Liver (tissue), 10 donors: Measurements from ENCODE around the gene SLC1A5. TPM values are rescaled to one million over a fixed set of nuclear protein-coding genes. Genes with fewer than 3 reads are reported as not detected.

ENCODE experiments used
- DNase-seq: peaks from one replicate; pipeline ENCODE4 v3.0.0-alpha.2; 2017; ENCODE audit warnings: low spot score
- H3K27ac ChIP-seq, 2 donors: one replicate each; pipeline ENCODE4 v1.7.0; 2013; ENCODE audit warnings: inconsistent platforms in 2 of 2, low read length in 2 of 2, control low read depth in 1 of 2, low read depth in 1 of 2, mild to moderate bottlenecking in 1 of 2
- H3K27me3 ChIP-seq, 4 donors: one replicate each; pipeline versions ENCODE4 v1.6.1 to v1.7.0; 2013; ENCODE audit warnings: low read length in 3 of 4, inconsistent platforms in 1 of 4, mild to moderate bottlenecking in 1 of 4, moderate library complexity in 1 of 4; ENCODE audit not compliant: control insufficient read depth in 4 of 4, insufficient read depth in 4 of 4
- H3K36me3 ChIP-seq, 4 donors: one replicate each; pipeline versions ENCODE4 v1.6.1 to v1.7.0; 2013; ENCODE audit warnings: low read length in 3 of 4, mild to moderate bottlenecking in 3 of 4, low read depth in 1 of 4, moderate library complexity in 1 of 4; ENCODE audit not compliant: control insufficient read depth in 4 of 4, insufficient read depth in 3 of 4
- H3K4me1 ChIP-seq, 4 donors: one replicate each; pipeline versions ENCODE4 v1.6.1 to v1.7.0; 2013; ENCODE audit warnings: low read length in 3 of 4, mild to moderate bottlenecking in 3 of 4, moderate library complexity in 1 of 4; ENCODE audit not compliant: control insufficient read depth in 4 of 4, insufficient read depth in 4 of 4
- H3K4me3 ChIP-seq, 3 donors: one replicate each; pipeline versions ENCODE4 v1.6.1 to v1.7.0; 2013; ENCODE audit warnings: low read length in 3 of 3, control low read depth in 1 of 3, low read depth in 1 of 3, mild to moderate bottlenecking in 1 of 3
- H3K9ac ChIP-seq, 2 donors: one replicate each; pipeline ENCODE4 v1.7.0; 2013; ENCODE audit warnings: low read length in 2 of 2, mild to moderate bottlenecking in 2 of 2, moderate library complexity in 2 of 2, control low read depth in 1 of 2, low read depth in 1 of 2
- H3K9me3 ChIP-seq, 4 donors: one replicate each; pipeline versions ENCODE4 v1.6.1 to v1.7.0; 2013; ENCODE audit warnings: low read length in 3 of 4; ENCODE audit not compliant: control insufficient read depth in 4 of 4
- CTCF ChIP-seq: fragments of 150-350 bp; IDR thresholded peaks from 2 replicates; pipeline ENCODE4 v1.5.1; 2017; ENCODE audit warnings: improper control_type of control experiment, low read depth, low read length; ENCODE audit not compliant: missing input control
- FOXA1 ChIP-seq: IDR thresholded peaks from 2 replicates; pipeline ENCODE4 v1.6.1; 2016; ENCODE audit warnings: antibody characterized with exemption
- GABPA ChIP-seq, 2 donors: IDR thresholded peaks in 1 of 2; conservative IDR thresholded peaks in 1 of 2; 2 replicates each; pipeline ENCODE4 v1.6.1; 2016; ENCODE audit warnings: antibody characterized with exemption in 2 of 2, mild to moderate bottlenecking in 1 of 2, moderate library complexity in 1 of 2
- HNF4A ChIP-seq, 2 donors: conservative IDR thresholded peaks; 2 replicates each; pipeline ENCODE4 v1.6.1; 2016; ENCODE audit warnings: antibody characterized with exemption in 2 of 2, mild to moderate bottlenecking in 2 of 2
- HNF4G ChIP-seq: IDR thresholded peaks from 2 replicates; pipeline ENCODE4 v1.6.1; 2016; ENCODE audit warnings: antibody characterized with exemption
- NR2F2 ChIP-seq: IDR thresholded peaks from 2 replicates; pipeline ENCODE4 v1.6.1; 2016; ENCODE audit warnings: antibody characterized with exemption
- RXRA ChIP-seq, 2 donors: IDR thresholded peaks; 2 replicates each; pipeline ENCODE4 v1.6.1; 2017 to 2018; ENCODE audit warnings: antibody characterized with exemption in 2 of 2, mild to moderate bottlenecking in 1 of 2
- SP1 ChIP-seq: IDR thresholded peaks from 2 replicates; pipeline ENCODE4 v1.6.1; 2018; ENCODE audit warnings: antibody characterized with exemption, mild to moderate bottlenecking
- TAF1 ChIP-seq: conservative IDR thresholded peaks from 2 replicates; pipeline ENCODE4 v1.6.1; 2016; ENCODE audit warnings: antibody characterized with exemption, mild to moderate bottlenecking
- YY1 ChIP-seq: IDR thresholded peaks from 2 replicates; pipeline ENCODE4 v1.6.1; 2016; ENCODE audit warnings: antibody characterized with exemption, mild to moderate bottlenecking
- WGBS: extraction: QIAGEN DNeasy Blood & Tissue Kit; methylation state at CpG from one replicate; pipeline ENCODE4 v1.1.7; 2013; 5-methylcytosine and 5-hydroxymethylcytosine counted together
- polyA plus RNA-seq, 2 donors: library from polyadenylated mRNA; stranded (reverse) in 1 of 2; unstranded in 1 of 2; fragments of 200-250 nt in 1 of 2; fragments of >200 nt in 1 of 2; fragmentation: Nextera tagmentation in 1 of 2; extraction: Ambion mirVana in 1 of 2; gene quantifications; one replicate each; pipeline versions ENCODE4 v1.2.1 to v1.2.3, GENCODE V29; 2013 to 2015
- small RNA-seq: library from RNA; depleted of rRNA; stranded (forward); fragments of <200 nt; gene quantifications from one replicate; pipeline ENCODE3, GENCODE V24; 2014
- total RNA-seq, 2 donors: library from RNA; depleted of rRNA; stranded (reverse); fragments of >200 nt; gene quantifications; one replicate each; pipeline ENCODE4 v1.2.3, GENCODE V29; 2014
- TF ChIP-seq, protein P1 (sequence below): IDR thresholded peaks from 2 replicates; pipeline ENCODE4 v1.6.1; 2016; ENCODE audit warnings: antibody characterized with exemption, mild to moderate bottlenecking
- TF ChIP-seq, protein P2 (sequence below): IDR thresholded peaks from 2 replicates; pipeline ENCODE4 v1.6.1; 2016; ENCODE audit warnings: antibody characterized with exemption
- TF ChIP-seq, protein P3 (sequence below): IDR thresholded peaks from 2 replicates; pipeline ENCODE4 v1.6.1; 2016; ENCODE audit warnings: antibody characterized with exemption
- donor health status: healthy.
- donor health status: healthy.
- donor health status: healthy.
- donor health status: healthy.
- donor health status: healthy.

SLC1A5 gene
- total and polyA plus RNA-seq, 4 donors = 1.5 to 90.8 (median 6.1) TPM

DNA sequence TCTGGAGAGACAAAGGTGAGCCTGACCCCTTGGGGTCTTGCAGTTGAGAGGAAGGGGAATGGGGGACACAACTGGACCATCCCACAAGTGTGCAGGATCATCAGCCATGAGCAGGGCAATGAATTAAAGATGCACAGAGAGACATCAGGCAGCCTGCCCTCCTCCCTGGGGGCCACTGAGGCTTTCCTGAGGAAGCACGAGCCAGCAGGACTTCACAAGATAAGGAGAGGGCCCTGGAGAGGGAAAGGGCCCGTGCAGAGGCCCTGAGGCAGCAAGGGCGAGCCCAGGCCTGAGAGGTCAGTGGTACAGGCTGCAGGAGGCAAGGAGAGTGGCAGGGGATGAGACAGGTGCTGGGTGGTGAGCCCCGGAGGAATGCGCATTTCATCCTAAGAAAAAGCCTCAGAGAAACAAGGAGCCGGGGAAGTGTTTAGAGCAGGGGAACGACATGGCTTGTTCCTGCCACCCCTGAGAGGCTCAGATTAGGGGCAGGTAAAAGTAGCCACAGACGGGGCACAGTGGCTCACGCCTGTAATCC, 62.5 kb downstream of the SLC1A5 start:
- H3K4me1 ChIP-seq = peaks cover 0 to 14% (median 4%) of the 10 kb centered on the region in 4 donors
- H3K9ac ChIP-seq = no peak overlapping the region
- no peaks in the 10 kb centered on the region for H3K27me3 ChIP-seq
- H3K27ac ChIP-seq = no peak overlapping the region
- WGBS = 79% methylated on average over 9 of the region's 9 CpGs
- no peak for DNase-seq
- no peak overlapping the region for H3K4me3 ChIP-seq
- TF ChIP-seq GABPA (IDR thresholded peaks at IDR 0.05 in 1 of 2, conservative IDR thresholded peaks at IDR 0.05 in 1 of 2) = no peak
- TF ChIP-seq, protein P1, sequence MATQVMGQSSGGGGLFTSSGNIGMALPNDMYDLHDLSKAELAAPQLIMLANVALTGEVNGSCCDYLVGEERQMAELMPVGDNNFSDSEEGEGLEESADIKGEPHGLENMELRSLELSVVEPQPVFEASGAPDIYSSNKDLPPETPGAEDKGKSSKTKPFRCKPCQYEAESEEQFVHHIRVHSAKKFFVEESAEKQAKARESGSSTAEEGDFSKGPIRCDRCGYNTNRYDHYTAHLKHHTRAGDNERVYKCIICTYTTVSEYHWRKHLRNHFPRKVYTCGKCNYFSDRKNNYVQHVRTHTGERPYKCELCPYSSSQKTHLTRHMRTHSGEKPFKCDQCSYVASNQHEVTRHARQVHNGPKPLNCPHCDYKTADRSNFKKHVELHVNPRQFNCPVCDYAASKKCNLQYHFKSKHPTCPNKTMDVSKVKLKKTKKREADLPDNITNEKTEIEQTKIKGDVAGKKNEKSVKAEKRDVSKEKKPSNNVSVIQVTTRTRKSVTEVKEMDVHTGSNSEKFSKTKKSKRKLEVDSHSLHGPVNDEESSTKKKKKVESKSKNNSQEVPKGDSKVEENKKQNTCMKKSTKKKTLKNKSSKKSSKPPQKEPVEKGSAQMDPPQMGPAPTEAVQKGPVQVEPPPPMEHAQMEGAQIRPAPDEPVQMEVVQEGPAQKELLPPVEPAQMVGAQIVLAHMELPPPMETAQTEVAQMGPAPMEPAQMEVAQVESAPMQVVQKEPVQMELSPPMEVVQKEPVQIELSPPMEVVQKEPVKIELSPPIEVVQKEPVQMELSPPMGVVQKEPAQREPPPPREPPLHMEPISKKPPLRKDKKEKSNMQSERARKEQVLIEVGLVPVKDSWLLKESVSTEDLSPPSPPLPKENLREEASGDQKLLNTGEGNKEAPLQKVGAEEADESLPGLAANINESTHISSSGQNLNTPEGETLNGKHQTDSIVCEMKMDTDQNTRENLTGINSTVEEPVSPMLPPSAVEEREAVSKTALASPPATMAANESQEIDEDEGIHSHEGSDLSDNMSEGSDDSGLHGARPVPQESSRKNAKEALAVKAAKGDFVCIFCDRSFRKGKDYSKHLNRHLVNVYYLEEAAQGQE = no peak
- peak; percentile 42 for TF ChIP-seq NR2F2
- TF ChIP-seq, protein P2, sequence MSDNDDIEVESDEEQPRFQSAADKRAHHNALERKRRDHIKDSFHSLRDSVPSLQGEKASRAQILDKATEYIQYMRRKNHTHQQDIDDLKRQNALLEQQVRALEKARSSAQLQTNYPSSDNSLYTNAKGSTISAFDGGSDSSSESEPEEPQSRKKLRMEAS = no peak
- TF ChIP-seq FOXA1 = no peak
- TF ChIP-seq HNF4A (conservative IDR thresholded peaks at IDR 0.05) = no peak
- no peaks in the 10 kb centered on the region for H3K9me3 ChIP-seq
- peaks cover 16 to 83% (median 42%) of the 10 kb centered on the region in 4 donors for H3K36me3 ChIP-seq

DNA sequence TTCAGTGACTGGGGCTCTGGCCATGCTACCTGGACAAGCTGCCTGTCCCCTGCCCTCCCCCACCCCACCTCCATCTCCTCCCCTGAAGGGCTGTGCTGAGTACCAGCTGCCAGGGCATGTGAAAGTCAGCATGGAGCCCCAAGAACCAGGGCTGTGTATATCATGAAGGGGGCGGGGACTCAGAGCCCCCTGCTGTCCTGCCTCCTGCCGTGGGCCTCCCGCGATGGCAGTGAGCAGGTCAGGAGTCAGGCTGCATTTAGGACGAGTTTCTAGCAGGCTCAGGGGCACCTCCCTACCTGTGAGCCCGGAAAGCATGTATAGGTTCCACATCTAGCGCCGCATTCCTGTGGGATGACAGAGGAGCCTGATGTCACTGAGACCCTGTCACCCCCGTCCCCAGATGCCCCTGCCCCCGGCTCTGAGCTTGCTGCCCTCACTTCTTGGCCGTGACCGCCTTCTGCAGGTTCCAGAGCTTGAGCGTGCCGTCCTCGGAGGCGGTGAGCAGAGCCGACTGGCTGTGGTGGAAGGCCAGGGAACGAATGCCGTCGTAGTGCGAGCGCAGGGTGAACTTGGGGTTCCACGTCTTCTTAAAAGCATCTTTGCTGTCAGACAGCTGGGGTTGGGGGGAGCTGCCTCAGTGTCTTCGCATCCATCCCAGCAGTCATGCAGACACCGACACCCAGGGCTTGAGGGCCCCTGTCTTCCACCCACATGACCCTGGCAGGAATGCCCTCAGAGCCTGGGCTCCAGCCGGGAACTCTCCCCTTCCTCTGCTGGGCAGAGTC, 63.2 kb downstream of the SLC1A5 start:
- no peak overlapping the region for H3K9ac ChIP-seq
- no peak overlapping the region for H3K4me3 ChIP-seq
- TF ChIP-seq RXRA (IDR thresholded peaks at IDR 0.05) (no peak), HNF4A (conservative IDR thresholded peaks at IDR 0.05) (no peak), YY1 (no peak), HNF4G (no peak), FOXA1 (no peak), TAF1 (no peak), CTCF (no peak), SP1 (no peak)
- TF ChIP-seq, protein P3, sequence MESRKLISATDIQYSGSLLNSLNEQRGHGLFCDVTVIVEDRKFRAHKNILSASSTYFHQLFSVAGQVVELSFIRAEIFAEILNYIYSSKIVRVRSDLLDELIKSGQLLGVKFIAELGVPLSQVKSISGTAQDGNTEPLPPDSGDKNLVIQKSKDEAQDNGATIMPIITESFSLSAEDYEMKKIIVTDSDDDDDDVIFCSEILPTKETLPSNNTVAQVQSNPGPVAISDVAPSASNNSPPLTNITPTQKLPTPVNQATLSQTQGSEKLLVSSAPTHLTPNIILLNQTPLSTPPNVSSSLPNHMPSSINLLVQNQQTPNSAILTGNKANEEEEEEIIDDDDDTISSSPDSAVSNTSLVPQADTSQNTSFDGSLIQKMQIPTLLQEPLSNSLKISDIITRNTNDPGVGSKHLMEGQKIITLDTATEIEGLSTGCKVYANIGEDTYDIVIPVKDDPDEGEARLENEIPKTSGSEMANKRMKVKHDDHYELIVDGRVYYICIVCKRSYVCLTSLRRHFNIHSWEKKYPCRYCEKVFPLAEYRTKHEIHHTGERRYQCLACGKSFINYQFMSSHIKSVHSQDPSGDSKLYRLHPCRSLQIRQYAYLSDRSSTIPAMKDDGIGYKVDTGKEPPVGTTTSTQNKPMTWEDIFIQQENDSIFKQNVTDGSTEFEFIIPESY = no peak
- TF ChIP-seq, protein P2 = no peak
- DNase-seq = no peak
- peaks cover 14 to 85% (median 41%) of the 10 kb centered on the region in 4 donors for H3K36me3 ChIP-seq
- no peak overlapping the region for H3K27ac ChIP-seq
- no peaks in the 10 kb centered on the region for H3K27me3 ChIP-seq
- H3K4me1 ChIP-seq = peaks cover 0 to 9% (median 2%) of the 10 kb centered on the region in 4 donors
- H3K9me3 ChIP-seq = no peaks in the 10 kb centered on the region
- WGBS = 94% methylated on average over 26 of the region's 26 CpGs

Small RNA genes within 50 kb of the gene (small RNA-seq; reads per million reads assigned to genes)
- gene AC008622.3 (not detected), gene HNRNPMP2 (not detected), gene RF00019 (not detected)

Other genes starting within 250 kb of the SLC1A5 start
- gene CALM3, start 187.3 kb downstream of the SLC1A5 start, total RNA-seq = 100 to 1,000 TPM in 1 of 2 donors, 10 to 100 TPM in 1; 73.3 to 112 TPM
- 10 to 100 TPM; 51.4 to 90.0 TPM for gene CALM3, start 187.3 kb downstream of the SLC1A5 start, polyA plus RNA-seq
- gene PTGIR, start 163.5 kb downstream of the SLC1A5 start, total RNA-seq = 1 to 10 TPM; 1.4 to 2.8 TPM
- 1 to 10 TPM; 2.9 to 5.9 TPM for gene PTGIR, start 163.5 kb downstream of the SLC1A5 start, polyA plus RNA-seq
- gene GNG8, start 152.4 kb downstream of the SLC1A5 start, total RNA-seq = not detected
- not detected for gene GNG8, start 152.4 kb downstream of the SLC1A5 start, polyA plus RNA-seq
- 1 to 10 TPM; 1.0 to 1.1 TPM for gene DACT3, start 127.4 kb downstream of the SLC1A5 start, total RNA-seq
- 1 to 10 TPM in 1 of 2 donors, under 1 TPM in 1; 0.32 to 1.4 TPM for gene DACT3, start 127.4 kb downstream of the SLC1A5 start, polyA plus RNA-seq
- 10 to 100 TPM in 1 of 2 donors, 1 to 10 TPM in 1; 8.5 to 14.4 TPM for gene PRKD2, start 71.5 kb downstream of the SLC1A5 start, total RNA-seq
- 10 to 100 TPM in 1 of 2 donors, 1 to 10 TPM in 1; 7.3 to 10.0 TPM for gene PRKD2, start 71.5 kb downstream of the SLC1A5 start, polyA plus RNA-seq
- gene FKRP, start 42.5 kb downstream of the SLC1A5 start, total RNA-seq = 10 to 100 TPM in 1 of 2 donors, 1 to 10 TPM in 1; 7.5 to 11.1 TPM
- gene FKRP, start 42.5 kb downstream of the SLC1A5 start, polyA plus RNA-seq = 1 to 10 TPM; 2.5 to 8.8 TPM
- gene STRN4, start 42.1 kb downstream of the SLC1A5 start, total RNA-seq = 10 to 100 TPM; 29.4 to 29.9 TPM
- gene STRN4, start 42.1 kb downstream of the SLC1A5 start, polyA plus RNA-seq = 10 to 100 TPM in 1 of 2 donors, 1 to 10 TPM in 1; 9.5 to 20.2 TPM
- gene AP2S1, start 62.3 kb upstream of the SLC1A5 start, total RNA-seq = 10 to 100 TPM; 28.3 to 71.2 TPM
- 100 to 1,000 TPM in 1 of 2 donors, 10 to 100 TPM in 1; 86.9 to 168 TPM for gene AP2S1, start 62.3 kb upstream of the SLC1A5 start, polyA plus RNA-seq
- gene ARHGAP35, start 72.4 kb upstream of the SLC1A5 start, total RNA-seq = 10 to 100 TPM; 26.3 to 49.2 TPM
- gene ARHGAP35, start 72.4 kb upstream of the SLC1A5 start, polyA plus RNA-seq = 10 to 100 TPM; 15.5 to 17.2 TPM
- gene NPAS1, start 231.2 kb upstream of the SLC1A5 start, total RNA-seq = not detected
- under 1 TPM in 1 of 2 donors, not detected in 1; 0.22 TPM for gene NPAS1, start 231.2 kb upstream of the SLC1A5 start, polyA plus RNA-seq